AG04449 (cell line): ENCODE measurements around the gene OSBPL6.
A peak's percentile ranks its signal among the peaks of the same experiment; 100 is the strongest.

ENCODE experiments used
- CTCF ChIA-PET: fragments of 350-600 bp; formaldehyde crosslinking; extraction: SDS; loops from one replicate; lab custom pipeline; 2021; ENCODE audit warnings: antibody characterized with exemption; lab: Yijun Ruan, JAX
- POLR2A ChIA-PET: fragments of 400-600, 350-600 bp; formaldehyde crosslinking; extraction: SDS; loops from one replicate; lab custom pipeline; 2020; ENCODE audit warnings: antibody characterized with exemption, inconsistent platforms; lab: Yijun Ruan, JAX
- DNase-seq: peaks from one replicate; pipeline ENCODE4 v3.0.0-alpha.2; 2010; ENCODE audit warnings: low read depth, low spot score
- H3K4me3 ChIP-seq: 2 replicates; pipeline ENCODE4 v1.5.1; 2011; ENCODE audit warnings: low read depth, mild to moderate bottlenecking, control low read depth, low read length
- TF ChIP-seq, protein P1 (sequence below): IDR thresholded peaks from one replicate; pipeline ENCODE4 v1.5.1; 2011; ENCODE audit warnings: mild to moderate bottlenecking, moderate library complexity, low read length, control low read depth, inconsistent platforms; ENCODE audit not compliant: insufficient read depth; ENCODE audit errors: missing control alignments

OSBPL6 gene

DNA sequence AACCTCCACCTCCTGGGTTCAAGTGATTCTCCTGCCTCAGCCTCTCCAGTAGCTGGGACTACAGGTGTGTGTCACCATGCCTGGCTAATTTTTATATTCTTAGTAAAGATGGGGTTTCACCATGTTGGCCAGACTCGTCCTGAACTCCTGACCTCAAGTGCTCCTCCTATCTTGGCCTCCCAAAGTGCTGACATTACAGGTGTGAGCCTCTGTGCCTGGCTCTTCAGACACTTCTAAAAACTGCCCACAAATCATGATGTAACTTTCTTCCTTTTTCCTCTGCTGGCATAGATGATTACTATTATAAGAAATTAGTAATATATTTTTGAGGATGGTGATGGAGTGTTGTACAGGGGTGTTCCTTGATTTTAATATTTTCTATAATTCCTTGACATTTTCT lies 6.0 kb downstream of the OSBPL6 start:
- DNase-seq = no peak
- POLR2A ChIA-PET = no interaction called here
- CTCF ChIA-PET = interaction anchor here (1.1 to 2.5 kb wide), 2 partner anchors 8 to 219 kb away, joined by 3 to 8 read pairs; no protein-coding TSS in a partner anchor
- no peak overlapping the region for H3K4me3 ChIP-seq
- TF ChIP-seq, protein P1, sequence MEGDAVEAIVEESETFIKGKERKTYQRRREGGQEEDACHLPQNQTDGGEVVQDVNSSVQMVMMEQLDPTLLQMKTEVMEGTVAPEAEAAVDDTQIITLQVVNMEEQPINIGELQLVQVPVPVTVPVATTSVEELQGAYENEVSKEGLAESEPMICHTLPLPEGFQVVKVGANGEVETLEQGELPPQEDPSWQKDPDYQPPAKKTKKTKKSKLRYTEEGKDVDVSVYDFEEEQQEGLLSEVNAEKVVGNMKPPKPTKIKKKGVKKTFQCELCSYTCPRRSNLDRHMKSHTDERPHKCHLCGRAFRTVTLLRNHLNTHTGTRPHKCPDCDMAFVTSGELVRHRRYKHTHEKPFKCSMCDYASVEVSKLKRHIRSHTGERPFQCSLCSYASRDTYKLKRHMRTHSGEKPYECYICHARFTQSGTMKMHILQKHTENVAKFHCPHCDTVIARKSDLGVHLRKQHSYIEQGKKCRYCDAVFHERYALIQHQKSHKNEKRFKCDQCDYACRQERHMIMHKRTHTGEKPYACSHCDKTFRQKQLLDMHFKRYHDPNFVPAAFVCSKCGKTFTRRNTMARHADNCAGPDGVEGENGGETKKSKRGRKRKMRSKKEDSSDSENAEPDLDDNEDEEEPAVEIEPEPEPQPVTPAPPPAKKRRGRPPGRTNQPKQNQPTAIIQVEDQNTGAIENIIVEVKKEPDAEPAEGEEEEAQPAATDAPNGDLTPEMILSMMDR = no peak

DNA sequence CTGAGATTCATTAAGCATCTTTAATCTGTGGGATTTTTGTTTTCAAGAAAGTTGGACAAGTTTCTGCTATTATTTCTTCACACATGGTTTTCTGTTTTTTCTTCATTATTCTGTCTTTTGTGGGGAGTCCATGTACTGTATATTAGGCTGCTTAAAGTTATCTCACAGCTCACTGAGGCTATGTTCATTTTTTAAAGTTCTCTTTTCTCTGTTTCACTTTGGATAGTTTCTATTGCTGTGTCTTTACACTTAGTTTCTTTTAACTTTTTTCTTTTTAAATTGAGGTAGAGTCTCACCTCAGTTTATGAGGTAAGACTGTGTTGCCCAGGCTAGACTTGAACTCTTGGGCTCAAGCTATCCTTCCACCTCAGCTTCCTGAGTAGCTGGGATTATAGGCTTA lies 8.6 kb downstream of the OSBPL6 start:
- POLR2A ChIA-PET = no interaction called here
- H3K4me3 ChIP-seq = no peak overlapping the region
- DNase-seq = no peak
- CTCF ChIA-PET = interaction anchor here (1.0 to 1.5 kb wide), 4 partner anchors 63 to 212 kb away, joined by 3 read pairs; no protein-coding TSS in a partner anchor
- TF ChIP-seq, protein P1 = no peak

- TF ChIP-seq, protein P1 = no peak
- ChIA-PET POLR2A (interaction anchor here (0.7 to 1.3 kb wide), 2 partner anchors 10 to 25 kb away, joined by 3 to 10 read pairs; partner anchors contain the start of gene OSBPL6), CTCF (interaction anchor here (1.1 to 2.3 kb wide), 2 partner anchors 10 to 193 kb away, joined by 3 to 10 read pairs; no protein-coding TSS in a partner anchor)
- H3K4me3 ChIP-seq = no peak overlapping the region
- no peak for DNase-seq
Observed at GRCh38 chr2:178204977-178205376, 10.7 kb downstream of the OSBPL6 start.

DNA sequence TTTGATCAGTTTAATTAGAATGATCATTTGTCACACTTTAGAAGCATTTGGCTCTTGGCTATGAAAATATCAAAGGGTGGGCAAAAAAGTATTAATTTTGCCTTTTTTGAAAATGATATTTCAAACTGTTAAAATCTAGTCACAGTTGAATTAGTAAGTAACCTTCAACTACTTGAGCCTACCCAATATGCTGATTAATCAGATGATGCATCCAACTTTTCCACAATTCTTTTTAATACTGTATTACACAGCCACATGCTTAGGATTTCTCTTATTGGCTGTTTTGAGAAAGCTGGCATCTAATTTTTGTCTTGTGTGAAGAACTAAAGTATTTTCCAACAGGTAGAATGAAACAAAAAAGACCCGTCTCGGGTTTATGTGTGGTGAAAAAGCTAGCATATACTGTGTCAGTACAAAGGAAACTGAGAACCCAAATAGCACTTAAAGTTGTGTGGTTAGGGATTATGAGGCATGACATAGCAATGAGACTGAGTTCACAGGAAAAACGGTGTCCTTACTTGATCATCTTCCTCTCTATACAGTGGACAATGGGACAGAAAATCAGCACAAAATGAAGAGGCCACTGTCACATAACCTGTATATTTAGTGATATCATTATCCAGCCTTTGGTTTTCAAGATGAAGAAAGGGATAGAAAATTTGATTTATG lies 11.7 kb downstream of the OSBPL6 start:
- TF ChIP-seq, protein P1 = no peak
- DNase-seq = peak; percentile 51
- CTCF ChIA-PET = interaction anchor here (0.8 to 2.3 kb wide), 4 partner anchors 9 to 130 kb away, joined by 3 to 10 read pairs (median 4); no protein-coding TSS in a partner anchor

DNA sequence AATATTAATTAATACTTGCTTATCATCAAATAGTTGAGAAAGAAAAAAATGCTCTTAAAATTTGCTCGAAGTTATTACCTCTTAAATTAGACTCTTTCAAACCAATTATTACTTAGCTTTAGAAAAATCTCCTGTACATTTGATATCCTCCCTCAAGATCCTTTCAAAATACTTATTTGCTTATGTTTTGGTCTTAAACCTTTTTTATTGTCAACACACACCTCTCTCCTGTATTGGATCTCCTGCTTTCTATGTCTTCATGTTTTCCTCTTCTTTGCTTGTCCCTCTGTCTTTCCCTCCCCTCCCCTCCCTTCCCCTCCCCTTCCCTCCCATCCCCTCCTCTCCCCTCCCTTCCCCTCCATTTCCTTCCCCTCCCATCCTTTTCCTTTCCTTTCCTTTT lies 14.0 kb downstream of the OSBPL6 start:
- CTCF ChIA-PET = interaction anchor here (0.6 to 2.9 kb wide), 11 partner anchors 9 to 207 kb away, joined by 4 to 16 read pairs (median 6); no protein-coding TSS in a partner anchor
- no peak for DNase-seq
- TF ChIP-seq, protein P1 = no peak
- POLR2A ChIA-PET = no interaction called here
- no peak overlapping the region for H3K4me3 ChIP-seq

More for the DNA sequence above, 11.7 kb downstream of the OSBPL6 start:
- POLR2A ChIA-PET = interaction anchor here (1.3 kb wide), 1 partner anchor 11 kb away, joined by 10 read pairs; the partner anchor contains the start of gene OSBPL6
- no peak overlapping the region for H3K4me3 ChIP-seq

DNA sequence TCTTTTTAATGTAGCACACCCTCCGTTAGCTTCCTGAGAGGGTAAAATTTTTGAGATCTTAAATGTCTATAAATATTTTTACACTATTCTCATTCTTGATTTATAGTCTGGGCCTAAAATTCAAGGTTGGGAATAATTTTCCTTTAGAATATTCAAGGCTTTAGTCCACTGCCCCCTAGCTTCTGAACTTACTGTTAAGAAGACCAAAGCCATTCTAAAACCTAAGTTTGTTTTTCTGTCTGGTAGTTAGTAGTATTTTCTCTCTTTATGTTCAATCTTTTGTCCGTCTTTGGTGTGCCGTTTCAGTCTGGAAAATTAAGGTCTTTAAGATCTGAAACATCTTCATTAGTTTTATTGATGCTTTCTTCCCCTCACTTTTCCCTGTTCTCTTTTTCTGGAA lies 14.5 kb downstream of the OSBPL6 start:
- H3K4me3 ChIP-seq = no peak overlapping the region
- TF ChIP-seq, protein P1 = no peak
- CTCF ChIA-PET = interaction anchor here (0.6 to 2.9 kb wide), 10 partner anchors 8 to 206 kb away, joined by 4 to 16 read pairs (median 6); no protein-coding TSS in a partner anchor
- POLR2A ChIA-PET = no interaction called here
- DNase-seq = no peak
